SK-N-SH (cell line): ENCODE data around the gene FETUB. TPM values are rescaled to one million over a fixed set of nuclear protein-coding genes. Genes with fewer than 3 reads are reported as not detected.

Experiments
- CHD2 ChIP-seq: fragments of 150-350 bp; IDR thresholded peaks from 2 replicates; pipeline ENCODE4 v1.6.1; 2018; ENCODE audit warnings: low read length; ENCODE audit not compliant: partially characterized antibody
- ELF1 ChIP-seq: IDR thresholded peaks from 2 replicates; pipeline ENCODE4 v1.4.0; 2012
- EZH2phosphoT487 ChIP-seq: fragments of 200-600 bp; sonication (generic); IDR thresholded peaks from 2 replicates; pipeline ENCODE4 v1.6.1; 2017; ENCODE audit warnings: low read depth, mixed run types, mild to moderate bottlenecking, antibody characterized with exemption, moderate library complexity, borderline replicate concordance
- FOSL2 ChIP-seq: IDR thresholded peaks from 2 replicates; pipeline ENCODE4 v1.4.0; 2012; ENCODE audit warnings: low read depth, mild to moderate bottlenecking, moderate library complexity, borderline replicate concordance
- IRF3 ChIP-seq: fragments of 150-350 bp; IDR thresholded peaks from 2 replicates; pipeline ENCODE4 v1.6.1; 2016; ENCODE audit warnings: mild to moderate bottlenecking, low read depth, low read length
- JUND ChIP-seq: IDR thresholded peaks from 2 replicates; pipeline ENCODE4 v1.4.0; 2012
- MAX ChIP-seq: IDR thresholded peaks from 2 replicates; pipeline ENCODE4 v1.4.0; 2012; ENCODE audit warnings: low read depth
- MEF2A ChIP-seq: IDR thresholded peaks from 2 replicates; pipeline ENCODE4 v1.4.0; 2012; ENCODE audit warnings: low read depth, borderline replicate concordance
- PBX3 ChIP-seq: IDR thresholded peaks from 2 replicates; pipeline ENCODE4; 2012
- RAD21 ChIP-seq: IDR thresholded peaks from 2 replicates; pipeline ENCODE4 v1.6.1; 2012; ENCODE audit warnings: mild to moderate bottlenecking, low read length
- REST ChIP-seq: IDR thresholded peaks from 2 replicates; pipeline ENCODE4 v1.6.1; 2012; ENCODE audit warnings: mild to moderate bottlenecking, low read depth, low read length, moderate library complexity
- TAF1 ChIP-seq: IDR thresholded peaks from 2 replicates; pipeline ENCODE4 v1.6.1; 2012; ENCODE audit warnings: low read depth, mild to moderate bottlenecking, low read length, moderate library complexity, borderline replicate concordance
- TCF12 ChIP-seq: IDR thresholded peaks from 2 replicates; pipeline ENCODE4 v1.4.0; 2012
- TEAD4 ChIP-seq: IDR thresholded peaks from 2 replicates; pipeline ENCODE4 v1.4.0; 2012; ENCODE audit warnings: mild to moderate bottlenecking, borderline replicate concordance; ENCODE audit not compliant: insufficient read depth
- polyA plus RNA-seq, 3 experiments: library from polyadenylated mRNA; depleted of rRNA; stranded (reverse); fragments of >200 nt; gene quantifications; 2 replicates each; pipeline ENCODE4 v1.2.3, GENCODE V29; 2012
- TF ChIP-seq, protein P1 (sequence below): IDR thresholded peaks from 2 replicates; pipeline ENCODE4 v1.4.0; 2012; ENCODE audit warnings: low read depth, borderline replicate concordance
- TF ChIP-seq, protein P2 (sequence below): fragments of 150-350 bp; IDR thresholded peaks from 2 replicates; pipeline ENCODE4 v1.6.1; 2017; ENCODE audit warnings: antibody characterized with exemption, low read length, low read depth, borderline replicate concordance
- TF ChIP-seq, protein P3 (sequence below): IDR thresholded peaks from 2 replicates; pipeline ENCODE4 v1.4.0; 2012; ENCODE audit warnings: low read depth, borderline replicate concordance

The FETUB gene
- polyA plus RNA-seq, 1 of the 3 experiments (the other 2 are of a cell fraction) = 0.05 TPM

DNA sequence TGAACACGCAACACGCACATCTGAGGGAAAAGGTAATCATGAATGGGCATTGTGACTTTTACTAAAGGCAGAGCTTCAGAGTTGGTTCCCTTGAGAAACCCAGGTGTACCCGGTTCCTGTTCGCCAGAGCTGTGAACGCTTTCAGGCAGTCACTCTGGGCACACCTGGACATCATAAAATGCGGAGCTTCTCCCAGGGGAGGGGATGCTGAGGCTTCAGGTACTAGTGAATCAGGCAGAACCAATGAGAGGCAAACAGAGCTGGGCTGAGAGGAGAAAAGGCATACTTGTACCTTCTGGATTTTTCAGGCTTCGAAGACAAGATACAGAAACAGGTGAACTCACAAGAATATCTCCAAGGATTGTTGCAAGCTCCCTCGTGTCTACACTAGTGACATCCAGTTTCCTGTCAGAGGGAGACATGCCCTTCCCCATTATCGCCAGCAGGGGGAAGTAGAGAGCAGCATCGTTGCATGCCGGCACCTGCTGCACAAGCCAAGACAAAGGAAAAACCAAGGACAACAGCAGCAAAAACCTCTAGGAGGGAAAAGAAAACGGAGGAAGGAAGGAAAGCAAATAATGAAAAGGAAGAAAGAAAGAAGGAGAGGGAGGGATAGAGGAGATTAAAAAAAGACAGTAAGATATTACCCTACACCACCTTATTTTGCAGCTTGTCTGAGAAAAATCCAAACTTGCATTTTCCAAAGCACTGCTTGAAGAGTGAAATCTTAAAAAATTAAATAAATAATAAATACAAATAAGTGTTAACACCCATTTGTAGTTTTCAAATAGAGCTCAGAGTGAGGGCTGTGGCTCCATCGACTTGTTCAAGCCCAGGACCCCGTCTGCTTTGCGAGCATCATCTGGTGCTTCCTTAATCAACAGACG, 25.4 kb upstream of the FETUB start (continued):
- TF ChIP-seq IRF3 (no peak), REST (no peak), PBX3 (no peak), CHD2 (no peak), TAF1 (no peak), MEF2A (no peak), RAD21 (peak; percentile 74), FOSL2 (no peak), TCF12 (no peak), MAX (peak; percentile 50; the same call in 1 of the 2 replicates), ELF1 (no peak), JUND (no peak), TEAD4 (no peak), EZH2phosphoT487 (no peak)
- TF ChIP-seq, protein P1, sequence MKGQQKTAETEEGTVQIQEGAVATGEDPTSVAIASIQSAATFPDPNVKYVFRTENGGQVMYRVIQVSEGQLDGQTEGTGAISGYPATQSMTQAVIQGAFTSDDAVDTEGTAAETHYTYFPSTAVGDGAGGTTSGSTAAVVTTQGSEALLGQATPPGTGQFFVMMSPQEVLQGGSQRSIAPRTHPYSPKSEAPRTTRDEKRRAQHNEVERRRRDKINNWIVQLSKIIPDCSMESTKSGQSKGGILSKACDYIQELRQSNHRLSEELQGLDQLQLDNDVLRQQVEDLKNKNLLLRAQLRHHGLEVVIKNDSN = no peak
- TF ChIP-seq, protein P2, sequence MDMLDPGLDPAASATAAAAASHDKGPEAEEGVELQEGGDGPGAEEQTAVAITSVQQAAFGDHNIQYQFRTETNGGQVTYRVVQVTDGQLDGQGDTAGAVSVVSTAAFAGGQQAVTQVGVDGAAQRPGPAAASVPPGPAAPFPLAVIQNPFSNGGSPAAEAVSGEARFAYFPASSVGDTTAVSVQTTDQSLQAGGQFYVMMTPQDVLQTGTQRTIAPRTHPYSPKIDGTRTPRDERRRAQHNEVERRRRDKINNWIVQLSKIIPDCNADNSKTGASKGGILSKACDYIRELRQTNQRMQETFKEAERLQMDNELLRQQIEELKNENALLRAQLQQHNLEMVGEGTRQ = no peak
- TF ChIP-seq, protein P3, sequence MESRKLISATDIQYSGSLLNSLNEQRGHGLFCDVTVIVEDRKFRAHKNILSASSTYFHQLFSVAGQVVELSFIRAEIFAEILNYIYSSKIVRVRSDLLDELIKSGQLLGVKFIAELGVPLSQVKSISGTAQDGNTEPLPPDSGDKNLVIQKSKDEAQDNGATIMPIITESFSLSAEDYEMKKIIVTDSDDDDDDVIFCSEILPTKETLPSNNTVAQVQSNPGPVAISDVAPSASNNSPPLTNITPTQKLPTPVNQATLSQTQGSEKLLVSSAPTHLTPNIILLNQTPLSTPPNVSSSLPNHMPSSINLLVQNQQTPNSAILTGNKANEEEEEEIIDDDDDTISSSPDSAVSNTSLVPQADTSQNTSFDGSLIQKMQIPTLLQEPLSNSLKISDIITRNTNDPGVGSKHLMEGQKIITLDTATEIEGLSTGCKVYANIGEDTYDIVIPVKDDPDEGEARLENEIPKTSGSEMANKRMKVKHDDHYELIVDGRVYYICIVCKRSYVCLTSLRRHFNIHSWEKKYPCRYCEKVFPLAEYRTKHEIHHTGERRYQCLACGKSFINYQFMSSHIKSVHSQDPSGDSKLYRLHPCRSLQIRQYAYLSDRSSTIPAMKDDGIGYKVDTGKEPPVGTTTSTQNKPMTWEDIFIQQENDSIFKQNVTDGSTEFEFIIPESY = no peak
